Activated CD8-positive, alpha-beta memory T cell treated with anti-CD3 and anti-CD28 coated beads, Interleukin-2, amount 50 U/mL, for 1 hour (primary cell): Measurements from ENCODE around the gene TBC1D9.

ENCODE experiments used
- DNase-seq: peaks from one replicate; pipeline ENCODE4 v3.0.0-alpha.2; 2020; ENCODE audit errors: extremely low read depth

TBC1D9 gene

GRCh38 chr4:140648716-140649308 is 107.4 kb downstream of the TBC1D9 start:
- no peak for DNase-seq

- no peak for DNase-seq
These were observed 110.4 kb downstream of the TBC1D9 start for GRCh38 chr4:140645614-140646412.

GRCh38 chr4:140645196-140645595 is 111.0 kb downstream of the TBC1D9 start:
- no peak for DNase-seq

DNA sequence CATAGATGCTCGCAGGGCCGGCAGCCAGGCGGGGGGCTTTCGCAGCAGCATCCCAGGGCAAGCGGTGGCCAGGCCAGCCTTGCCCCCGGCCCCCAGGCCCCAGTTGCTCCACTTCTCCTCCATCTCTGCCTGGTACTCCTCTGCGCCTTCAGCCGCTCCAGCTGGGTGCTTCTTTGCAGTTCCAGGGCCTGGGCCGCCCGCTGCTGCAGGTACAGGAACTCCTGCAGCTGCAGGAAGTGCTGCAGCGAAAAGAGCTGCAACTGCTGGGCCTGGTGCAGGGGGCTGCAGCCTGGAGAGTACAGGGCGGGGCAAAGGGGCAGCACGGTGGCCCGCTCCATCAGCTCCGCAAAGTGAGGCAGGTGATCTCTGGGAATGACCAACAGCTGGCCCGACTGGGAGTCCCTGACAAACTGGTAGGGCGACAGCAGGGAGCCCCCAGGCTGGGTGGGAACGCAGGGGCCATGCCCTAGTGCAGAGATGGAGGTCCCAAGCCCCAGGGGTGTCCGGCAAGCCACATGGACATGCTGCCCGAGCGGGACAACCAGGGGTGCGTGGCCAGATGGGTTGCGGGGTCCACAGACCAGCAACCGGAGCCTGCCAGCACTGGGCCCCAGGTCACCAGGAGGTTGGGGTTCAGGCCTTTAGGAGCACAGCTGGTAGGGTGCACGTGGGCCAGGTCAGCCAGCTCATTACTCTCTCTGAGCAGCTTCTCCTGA is 111.6 kb downstream of the TBC1D9 start:
- DNase-seq = no peak

- DNase-seq = no peak
These were observed 112.6 kb downstream of the TBC1D9 start for GRCh38 chr4:140643571-140644055.

GRCh38 chr4:140642674-140643437 is 113.3 kb downstream of the TBC1D9 start:
- DNase-seq = no peak

DNA sequence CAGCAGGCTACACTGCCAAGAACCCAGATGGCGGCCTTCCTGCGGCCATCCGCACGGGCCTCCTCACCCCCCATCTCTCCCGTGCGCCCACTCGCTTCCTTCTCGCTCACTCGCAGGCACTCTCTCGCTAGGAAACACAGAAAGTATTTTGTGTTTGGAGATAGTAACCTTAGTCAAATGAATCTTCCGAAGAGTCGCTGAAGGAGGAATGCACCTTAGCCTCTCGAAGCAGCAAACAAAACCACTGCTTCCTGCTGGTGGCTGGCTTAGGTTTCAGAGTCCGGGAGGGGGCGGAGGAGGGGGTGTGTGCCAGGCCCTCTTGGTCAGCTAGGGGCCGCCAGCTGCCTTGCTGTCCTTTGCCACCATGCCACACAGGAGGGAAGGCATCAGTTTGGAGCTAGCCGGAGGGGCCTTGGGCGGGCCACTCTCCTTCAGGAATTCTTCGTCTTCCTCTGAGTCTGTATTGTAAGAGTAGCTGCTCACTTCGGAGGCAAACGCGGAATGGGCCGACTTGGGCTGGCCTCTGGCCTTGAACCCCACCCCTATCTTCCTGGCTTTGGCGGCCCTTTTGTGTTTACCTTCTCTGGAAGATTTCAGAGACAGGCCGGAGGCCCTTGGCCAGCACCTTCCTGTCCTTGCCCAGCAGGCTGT is 114.3 kb downstream of the TBC1D9 start:
- no peak for DNase-seq

- no peak for DNase-seq
These were observed 115.1 kb downstream of the TBC1D9 start for GRCh38 chr4:140641105-140641555.

DNA sequence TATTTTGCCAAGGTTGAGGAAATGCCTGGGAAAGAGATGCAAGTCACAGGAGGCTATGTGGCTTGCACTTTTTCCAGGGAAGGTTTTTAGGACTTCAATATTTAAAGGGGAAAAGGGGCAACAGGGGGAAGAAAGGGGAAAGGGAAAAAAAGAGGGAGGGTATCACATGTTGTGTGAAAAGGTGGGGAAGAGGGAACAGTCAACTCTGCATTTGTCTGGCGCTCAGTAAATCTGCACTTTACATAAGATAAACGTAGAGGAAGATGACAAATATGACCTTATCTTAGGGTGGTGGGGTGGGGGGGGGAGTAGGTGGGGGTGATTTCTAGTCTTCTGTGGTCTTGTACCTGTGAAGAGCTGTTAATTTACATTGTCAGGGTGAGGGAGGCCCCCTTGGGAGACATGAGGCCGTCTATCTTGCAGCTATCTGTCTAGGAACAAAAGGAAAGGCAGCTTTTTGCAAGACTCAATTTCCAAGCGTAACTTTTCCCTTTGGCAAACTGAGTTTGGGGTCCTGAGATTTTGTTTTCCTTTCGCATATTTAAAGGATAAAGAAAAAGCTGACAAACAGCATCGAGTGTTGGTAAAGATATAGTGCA is 115.9 kb downstream of the TBC1D9 start:
- no peak for DNase-seq

GRCh38 chr4:140639066-140639465 is 117.1 kb downstream of the TBC1D9 start:
- DNase-seq = no peak

DNA sequence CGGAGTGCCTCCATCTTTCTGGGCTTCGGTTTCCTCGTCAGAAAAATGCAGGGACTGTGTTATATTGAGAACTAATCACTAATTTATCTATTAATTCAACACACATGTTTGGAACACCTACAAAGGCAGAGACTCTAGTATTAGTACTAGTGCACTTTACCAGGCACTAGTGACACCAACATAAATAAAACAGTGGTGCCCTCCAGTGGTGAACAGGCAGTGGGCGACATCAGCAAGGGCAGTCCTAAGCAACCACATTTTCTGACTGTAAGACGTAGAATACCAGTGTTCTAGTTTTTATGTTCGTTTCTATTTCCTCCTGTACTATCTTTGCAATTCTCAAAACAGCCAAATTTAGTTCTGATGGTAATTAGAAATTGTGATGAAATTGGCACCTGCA is 118.3 kb downstream of the TBC1D9 start:
- no peak for DNase-seq

- no peak for DNase-seq
These were observed 120.6 kb downstream of the TBC1D9 start for GRCh38 chr4:140635606-140636005.

DNA sequence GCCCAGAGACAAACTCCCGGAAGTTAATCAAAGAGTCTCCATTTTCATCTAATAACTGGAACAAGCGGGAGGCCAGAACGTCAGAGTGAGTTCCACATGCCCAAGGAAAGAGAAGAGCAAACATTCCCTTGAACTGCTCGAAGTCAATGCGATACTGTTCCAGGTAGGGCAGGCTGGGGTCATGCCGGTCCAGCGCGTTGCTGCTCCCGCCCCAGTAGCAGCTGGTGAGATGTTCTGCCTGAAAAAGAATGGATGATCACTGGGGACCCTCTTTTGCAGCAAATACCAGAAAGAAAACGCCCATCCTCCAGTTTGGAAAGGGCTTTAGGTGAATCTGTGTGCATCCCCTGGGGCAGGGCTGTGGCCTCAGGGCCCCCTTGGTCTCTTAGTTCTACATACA is 122.2 kb downstream of the TBC1D9 start:
- DNase-seq = no peak

- no peak for DNase-seq
These were observed 123.1 kb downstream of the TBC1D9 start for GRCh38 chr4:140633124-140633523.

- DNase-seq = no peak
These were observed 125.9 kb downstream of the TBC1D9 start for GRCh38 chr4:140630246-140630645.

GRCh38 chr4:140628016-140628415 is 128.2 kb downstream of the TBC1D9 start:
- no peak for DNase-seq

GRCh38 chr4:140626661-140627376 is 129.4 kb downstream of the TBC1D9 start:
- DNase-seq = no peak

- DNase-seq = no peak
These were observed 133.7 kb downstream of the TBC1D9 start for GRCh38 chr4:140622333-140622958.

GRCh38 chr4:140621161-140621560 is 135.0 kb downstream of the TBC1D9 start:
- no peak for DNase-seq
